Measurements from ENCODE around the gene GANC.

The GANC gene

GRCh38 chr15:42239528-42240182 is 33.3 kb upstream of the GANC start (continued):
- no peak for TF ChIP-seq PRDM2 (tag by site-specific recombination; IDR thresholded peaks at IDR 0.05; ENCODE audit: borderline replicate concordance)
- TF ChIP-seq ZNF366 (tag by site-specific recombination; conservative IDR thresholded peaks at IDR 0.05) = no peak
- no peak for TF ChIP-seq ZFP41 (tag by site-specific recombination; IDR thresholded peaks at IDR 0.05; ENCODE audit: borderline replicate concordance)
- no peak for TF ChIP-seq REPIN1 (tag by site-specific recombination; IDR thresholded peaks at IDR 0.05; ENCODE audit: low read depth)
- no peak for TF ChIP-seq ZNF658 (tag by site-specific recombination; IDR thresholded peaks at IDR 0.05)
- no peak for TF ChIP-seq ZIC2 (tag by site-specific recombination; IDR thresholded peaks at IDR 0.05)
- no peak for TF ChIP-seq ZNF362 (tag by site-specific recombination; IDR thresholded peaks at IDR 0.05)
- TF ChIP-seq ZNF10 (tag by site-specific recombination; IDR thresholded peaks at IDR 0.05) = no peak
- TF ChIP-seq ZBTB48 (tag by site-specific recombination; IDR thresholded peaks at IDR 0.05) = no peak
- TF ChIP-seq ZNF623 (tag by site-specific recombination; IDR thresholded peaks at IDR 0.05) = no peak
- no peak for TF ChIP-seq ZBTB21 (tag by site-specific recombination; IDR thresholded peaks at IDR 0.05)
- TF ChIP-seq SCRT1 (tag by site-specific recombination; IDR thresholded peaks at IDR 0.05; ENCODE audit: borderline replicate concordance) = no peak

GRCh38 chr15:42240823-42241222 is 32.2 kb upstream of the GANC start:
- H3K36me3 ChIP-seq (ENCODE audit: control insufficient read depth in 2 of 2, insufficient read depth in 1 of 2, low read length in 2 of 2) = peaks cover 9 to 27% of the 10 kb centered on the region in 2 experiments
- ChIA-PET POLR2A (no interaction called here), CTCF (no interaction called here)

GRCh38 chr15:42253300-42253699 is 19.7 kb upstream of the GANC start:
- peaks cover 9 to 35% of the 10 kb centered on the region in 2 experiments for H3K36me3 ChIP-seq (ENCODE audit: control insufficient read depth in 2 of 2, insufficient read depth in 1 of 2, low read length in 2 of 2)

More at GRCh38 chr15:42240823-42241222, 32.2 kb upstream of the GANC start:
- Histone ChIP-seq H3K9me3 (ENCODE audit: control insufficient read depth, insufficient read depth, low read depth, low read length) (no peaks in the 10 kb centered on the region), H3K27ac (ENCODE audit: extremely low read depth, low read depth, low read length) (no peak overlapping the region), H3K4me3 (ENCODE audit: low read depth, low read length) (no peak overlapping the region), H3K4me1 (ENCODE audit: control insufficient read depth, insufficient read depth, low read length) (no peaks in the 10 kb centered on the region)
- no peak for TF ChIP-seq ZNF311 (tag by site-specific recombination; IDR thresholded peaks at IDR 0.05; ENCODE audit: borderline replicate concordance)
- no peak for TF ChIP-seq ZNF10 (tag by site-specific recombination; IDR thresholded peaks at IDR 0.05)

More at GRCh38 chr15:42253300-42253699, 19.7 kb upstream of the GANC start:
- H3K4me3 ChIP-seq (ENCODE audit: low read depth, low read length) = no peak overlapping the region
- H3K27ac ChIP-seq (ENCODE audit: extremely low read depth, low read depth, low read length) = no peak overlapping the region
- no peak for TF ChIP-seq ZNF768 (tag by site-specific recombination; IDR thresholded peaks at IDR 0.05)
- TF ChIP-seq ZNF214 (tag by site-specific recombination; IDR thresholded peaks at IDR 0.05; ENCODE audit: borderline replicate concordance) = no peak
- no peak for TF ChIP-seq ZNF837 (tag by site-specific recombination; IDR thresholded peaks at IDR 0.05)
- no peak for TF ChIP-seq ZNF677 (tag by site-specific recombination; IDR thresholded peaks at IDR 0.05)
- no peak for TF ChIP-seq ZNF654 (tag by site-specific recombination; IDR thresholded peaks at IDR 0.05; ENCODE audit: low read depth)
- no peak for TF ChIP-seq ZNF404 (tag by site-specific recombination; IDR thresholded peaks at IDR 0.05)
- no peaks in the 10 kb centered on the region for H3K4me1 ChIP-seq (ENCODE audit: control insufficient read depth, insufficient read depth, low read length)
- H3K9me3 ChIP-seq (ENCODE audit: control insufficient read depth, insufficient read depth, low read depth, low read length) = no peaks in the 10 kb centered on the region
- CTCF ChIA-PET = interaction anchor here (0.6 to 0.9 kb wide), 2 partner anchors 15 to 132 kb away, joined by 3 to 4 read pairs; no protein-coding TSS in a partner anchor
- POLR2A ChIA-PET = interaction anchor here (0.7 kb wide), 1 partner anchor 323 kb away, joined by 3 read pairs; no protein-coding TSS in a partner anchor
